ENCODE data around the gene CPB1. TPM values are rescaled to one million over a fixed set of nuclear protein-coding genes. Genes with fewer than 3 reads are reported as not detected.

Gene CPB1
- total and polyA plus RNA-seq, 2 of the 8 experiments (the other 6 are each of a cell fraction or from before 2014, with no cell fraction given): not detected

- no peak for TF ChIP-seq CHD7 (IDR thresholded peaks at IDR 0.05; ENCODE audit: insufficient replicate concordance, low read length)
- no peak for TF ChIP-seq BACH1 (IDR thresholded peaks at IDR 0.05; ENCODE audit: low read length)
- no peak for TF ChIP-seq CTBP2 (IDR thresholded peaks at IDR 0.05; ENCODE audit: borderline replicate concordance, insufficient read depth, insufficient read length, low read length)
Measured at GRCh38 chr3:148790851-148791735, 36.5 kb upstream of the CPB1 start (continued).
